SH-SY5Y (cell line): ENCODE results near the gene LMO1.

Experiments
- GATA2 ChIP-seq: IDR thresholded peaks from 2 replicates; pipeline ENCODE4 v1.6.1; 2011; ENCODE audit warnings: mild to moderate bottlenecking, low read depth, low read length
- GATA3 ChIP-seq: IDR thresholded peaks from 2 replicates; pipeline ENCODE4 v1.6.1; 2011; ENCODE audit warnings: low read depth, mild to moderate bottlenecking, low read length, moderate library complexity

DNA sequence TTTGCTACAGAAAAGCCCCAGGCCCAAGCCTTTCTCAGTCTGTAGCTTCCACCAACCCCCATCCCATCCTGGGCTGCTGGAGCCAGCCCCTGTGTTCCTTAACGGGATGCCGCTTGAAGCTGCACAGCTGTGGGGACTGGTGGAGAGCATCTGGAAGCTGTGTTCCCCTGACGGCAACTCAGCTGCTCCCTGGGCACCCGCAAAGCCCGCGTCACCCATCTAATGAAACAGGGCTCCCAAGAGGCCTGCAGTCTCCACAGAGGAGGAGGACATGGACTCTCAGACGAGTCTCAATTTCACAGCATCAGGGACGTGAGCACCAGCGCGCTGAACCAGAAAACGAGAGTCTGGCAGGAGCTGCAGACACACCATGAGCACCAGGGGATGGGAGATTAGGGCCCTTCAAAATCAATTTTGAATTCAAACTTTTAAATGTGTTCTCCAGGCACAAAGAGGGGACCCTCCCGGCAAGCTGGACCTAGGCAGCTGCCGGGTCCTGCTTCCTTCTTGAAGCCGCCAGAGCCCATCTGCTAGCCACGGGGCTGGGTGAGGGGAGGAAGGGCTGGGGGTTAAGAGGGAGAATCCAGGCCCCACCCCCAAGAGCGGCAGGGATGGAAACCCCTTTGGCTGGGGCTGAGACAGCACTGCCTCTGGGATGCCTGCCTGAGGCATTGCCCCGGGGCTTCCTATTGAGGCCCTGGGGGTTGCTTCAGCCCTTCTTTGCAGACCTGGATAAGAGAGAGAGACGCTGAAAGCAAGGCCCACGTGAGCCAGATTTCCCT is 21.0 kb downstream of the LMO1 start:
- TF ChIP-seq GATA3 = no peak
- TF ChIP-seq GATA2 = no peak
